HL-60 (cell line): ENCODE data around the gene HEATR3.

Experiments
- DNase-seq, 2 experiments: peaks; one replicate each; pipeline ENCODE4 v3.0.0-alpha.2; 2010 to 2020; ENCODE audit warnings: low read depth in 1 of 2, low spot score in 1 of 2
- H3K27ac ChIP-seq: fragments of 250-450 bp; sonication (Bioruptor Pico); replicated peaks from 2 replicates; pipeline ENCODE4 v1.5.1; 2020; ENCODE audit warnings: mild to moderate bottlenecking, moderate library complexity
- H3K27me3 ChIP-seq: fragments of 250-450 bp; sonication (Bioruptor Pico); 2 replicates; pipeline ENCODE4 v1.5.1; 2021; ENCODE audit warnings: mild to moderate bottlenecking, moderate library complexity; ENCODE audit not compliant: insufficient read depth, poor library complexity, severe bottlenecking
- H3K4me3 ChIP-seq: replicated peaks from 2 replicates; pipeline ENCODE4 v1.5.1; 2011; ENCODE audit warnings: mild to moderate bottlenecking, control low read depth, low read length; ENCODE audit not compliant: insufficient read depth
- CTCF ChIP-seq: IDR thresholded peaks from one replicate; pipeline ENCODE4 v1.5.1; 2011; ENCODE audit warnings: low read length, control low read depth, inconsistent platforms; ENCODE audit not compliant: insufficient read depth
- GABPA ChIP-seq: IDR thresholded peaks from 2 replicates; pipeline ENCODE4 v1.6.1; 2012; ENCODE audit warnings: low read depth
- POLR2AphosphoS5 ChIP-seq: IDR thresholded peaks from 2 replicates; pipeline ENCODE4 v1.6.1; 2012; ENCODE audit warnings: low read depth
- REST ChIP-seq: IDR thresholded peaks from 2 replicates; pipeline ENCODE4 v1.6.1; 2012; ENCODE audit warnings: low read depth; ENCODE audit not compliant: insufficient replicate concordance
- SPI1 ChIP-seq: IDR thresholded peaks from 2 replicates; pipeline ENCODE4 v1.6.1; 2012; ENCODE audit warnings: low read depth, mild to moderate bottlenecking, borderline replicate concordance

The HEATR3 gene

GRCh38 chr16:50151756-50152155 lies 86.0 kb downstream of the HEATR3 start:
- Histone ChIP-seq H3K27ac (peak overlapping the region; percentile 98), H3K27me3 (no peaks in the 10 kb centered on the region), H3K4me3 (no peak overlapping the region)
- no peak for DNase-seq
- TF ChIP-seq GABPA (no peak), SPI1 (no peak), REST (no peak), POLR2AphosphoS5 (no peak), CTCF (no peak)

GRCh38 chr16:50152351-50152806 lies 86.6 kb downstream of the HEATR3 start:
- peak in 1 of 2 experiments; percentile 51 for DNase-seq
- Histone ChIP-seq H3K27ac (peak overlapping the region; percentile 98), H3K27me3 (no peaks in the 10 kb centered on the region), H3K4me3 (peak overlapping the region; percentile 83)
- no peak for TF ChIP-seq SPI1
- no peak for TF ChIP-seq REST
- TF ChIP-seq CTCF = no peak
- no peak for TF ChIP-seq GABPA
- TF ChIP-seq POLR2AphosphoS5 = no peak

- H3K27ac ChIP-seq = peak within 1 kb of the TSS; percentile 98
- peak within 1 kb of the TSS; percentile 87 for H3K4me3 ChIP-seq
- peak; percentile 77 to 83 for DNase-seq
- no peaks in the 10 kb centered on the region for H3K27me3 ChIP-seq
- TF ChIP-seq GABPA (no peak), POLR2AphosphoS5 (peak; percentile 85; the same call in 1 of the 2 replicates)
These were observed 87.2 kb downstream of the HEATR3 start, which contains the start of gene TENT4B for GRCh38 chr16:50152807-50153595. TSS of gene TENT4B (plus strand) at chr16:50153306. CDS start at chr16:50153622, 316 bp downstream.

- peak in 1 of 2 experiments; percentile 40 for DNase-seq
- Histone ChIP-seq H3K27ac (peak overlapping the region; percentile 59), H3K4me3 (peak overlapping the region; percentile 87), H3K27me3 (no peaks in the 10 kb centered on the region)
- TF ChIP-seq POLR2AphosphoS5 (no peak), SPI1 (peak; percentile 11; the same call in 1 of the 2 replicates)
These were observed 88.0 kb downstream of the HEATR3 start for GRCh38 chr16:50153596-50154419.
